Activated CD4-positive, alpha-beta memory T cell treated with anti-CD3 and anti-CD28 coated beads for 36 hours (primary cell): Measurements from ENCODE around the gene SF3A1. TPM values are rescaled to one million over a fixed set of nuclear protein-coding genes. Genes with fewer than 3 reads are reported as not detected.

Source experiments
- CTCF ChIA-PET: fragments of 350-600 bp; sonication (Branson Sonifier 250); formaldehyde crosslinking; loops from one replicate; lab custom pipeline; 2021; ENCODE audit warnings: antibody characterized with exemption, inconsistent platforms; lab: Charles Lee
- POLR2A ChIA-PET: fragments of 350-600 bp; sonication (Branson Sonifier 250); formaldehyde crosslinking; loops from one replicate; lab custom pipeline; 2021; ENCODE audit warnings: antibody characterized with exemption; lab: Charles Lee
- DNase-seq: peaks from one replicate; pipeline ENCODE4 v3.0.0-alpha.2; 2020
- H3K27ac Mint-ChIP-seq: one replicate; pipeline ENCODE4 v1.8.0; 2021; ENCODE audit warnings: mixed read lengths
- H3K27me3 Mint-ChIP-seq: one replicate; pipeline ENCODE4 v1.8.0; 2021; ENCODE audit warnings: mixed read lengths
- H3K36me3 Mint-ChIP-seq: one replicate; pipeline ENCODE4 v1.8.0; 2021; ENCODE audit warnings: mixed read lengths
- H3K4me1 Mint-ChIP-seq: one replicate; pipeline ENCODE4 v1.8.0; 2021; ENCODE audit warnings: low read depth, mixed read lengths
- H3K4me3 Mint-ChIP-seq: one replicate; pipeline ENCODE4 v1.8.0; 2021; ENCODE audit warnings: mild to moderate bottlenecking, mixed read lengths
- H3K9me3 Mint-ChIP-seq: one replicate; pipeline ENCODE4 v1.8.0; 2021; ENCODE audit warnings: mixed read lengths
- intact Hi-C: fragments of 100-400 bp; cut with micrococcal nuclease; formaldehyde crosslinking; loops from one replicate; pipeline ENCODE4 v1.15.1; 2023
- total RNA-seq, 2 experiments: library from RNA; stranded (reverse); gene quantifications; one replicate each; pipeline ENCODE4 v1.2.3, GENCODE V29; 2021

The SF3A1 gene
- total RNA-seq, 2 experiments from 2014 or later: 255 to 273 TPM

GRCh38 chr22:30370641-30371230, 14.0 kb upstream of the SF3A1 start:
- DNase-seq: no peak
- CTCF ChIA-PET: no interaction called here
- H3K27ac Mint-ChIP-seq: no peak overlapping the region
- no peaks in the 10 kb centered on the region for H3K36me3 Mint-ChIP-seq
- no peaks in the 10 kb centered on the region for H3K27me3 Mint-ChIP-seq
- no peaks in the 10 kb centered on the region for H3K9me3 Mint-ChIP-seq
- no peak overlapping the region for H3K4me3 Mint-ChIP-seq
- POLR2A ChIA-PET: no interaction called here
- intact Hi-C loops: no loop called here
- no peaks in the 10 kb centered on the region for H3K4me1 Mint-ChIP-seq

- ChIA-PET CTCF (interaction anchor here (1.9 kb wide), 1 partner anchor 19 kb away, joined by 11 read pairs; the partner anchor contains the start of gene RNF215), POLR2A (no interaction called here)
- Mint-ChIP-seq H3K9me3 (no peaks in the 10 kb centered on the region), H3K27ac (no peak overlapping the region), H3K4me1 (no peaks in the 10 kb centered on the region), H3K4me3 (no peak overlapping the region), H3K36me3 (no peaks in the 10 kb centered on the region), H3K27me3 (no peaks in the 10 kb centered on the region)
- intact Hi-C loops: no loop called here
- DNase-seq: no peak
Observed at GRCh38 chr22:30368420-30368819, 11.7 kb upstream of the SF3A1 start.

- Mint-ChIP-seq H3K36me3 (no peaks in the 10 kb centered on the region), H3K27ac (no peak overlapping the region), H3K9me3 (no peaks in the 10 kb centered on the region), H3K27me3 (no peaks in the 10 kb centered on the region), H3K4me1 (no peaks in the 10 kb centered on the region), H3K4me3 (no peak overlapping the region)
- intact Hi-C loops: no loop called here
- CTCF ChIA-PET: interaction anchor here (0.6 to 2.0 kb wide), 4 partner anchors 11 to 119 kb away, joined by 3 to 6 read pairs (median 4); partner anchors contain the start of gene RNF215
- DNase-seq: no peak
- POLR2A ChIA-PET: no interaction called here
Observed at GRCh38 chr22:30365891-30366290, 9.2 kb upstream of the SF3A1 start.

- no peaks in the 10 kb centered on the region for H3K36me3 Mint-ChIP-seq
- no peaks in the 10 kb centered on the region for H3K27me3 Mint-ChIP-seq
- intact Hi-C loops: no loop called here
- no peak overlapping the region for H3K27ac Mint-ChIP-seq
- peaks cover 4% of the 10 kb centered on the region for H3K4me1 Mint-ChIP-seq
- H3K4me3 Mint-ChIP-seq: no peak overlapping the region
- CTCF ChIA-PET: no interaction called here
- POLR2A ChIA-PET: no interaction called here
- no peak for DNase-seq
- H3K9me3 Mint-ChIP-seq: no peaks in the 10 kb centered on the region
Observed at GRCh38 chr22:30362651-30363281, 6.1 kb upstream of the SF3A1 start.

GRCh38 chr22:30361916-30362650, 5.4 kb upstream of the SF3A1 start:
- H3K27me3 Mint-ChIP-seq: no peaks in the 10 kb centered on the region
- CTCF ChIA-PET: interaction anchor here (0.6 to 0.7 kb wide), 2 partner anchors 62 to 74 kb away, joined by 3 to 5 read pairs; no protein-coding TSS in a partner anchor

GRCh38 chr22:30358541-30358940, 1.8 kb upstream of the SF3A1 start:
- no peak for DNase-seq
- H3K27ac Mint-ChIP-seq: no peak overlapping the region
- no peaks in the 10 kb centered on the region for H3K27me3 Mint-ChIP-seq
- peaks cover 32% of the 10 kb centered on the region for H3K4me1 Mint-ChIP-seq
- H3K4me3 Mint-ChIP-seq: no peak overlapping the region
- ChIA-PET CTCF (interaction anchor here (0.8 to 2.3 kb wide), 4 partner anchors 9 to 70 kb away, joined by 3 to 17 read pairs (median 3); partner anchors contain the start of gene RNF215), POLR2A (no interaction called here)
- no peaks in the 10 kb centered on the region for H3K9me3 Mint-ChIP-seq
- intact Hi-C loops: no loop called here
- H3K36me3 Mint-ChIP-seq: peaks cover 12% of the 10 kb centered on the region

More at GRCh38 chr22:30361916-30362650, 5.4 kb upstream of the SF3A1 start:
- H3K36me3 Mint-ChIP-seq: no peaks in the 10 kb centered on the region
- no peaks in the 10 kb centered on the region for H3K9me3 Mint-ChIP-seq
- peaks cover 8% of the 10 kb centered on the region for H3K4me1 Mint-ChIP-seq
- DNase-seq: no peak
- no peak overlapping the region for H3K27ac Mint-ChIP-seq
- intact Hi-C loops: no loop called here
- H3K4me3 Mint-ChIP-seq: no peak overlapping the region
- POLR2A ChIA-PET: no interaction called here

- H3K36me3 Mint-ChIP-seq: peaks cover 15% of the 10 kb centered on the region
- H3K4me1 Mint-ChIP-seq: peaks cover 39% of the 10 kb centered on the region
- no peaks in the 10 kb centered on the region for H3K27me3 Mint-ChIP-seq
- intact Hi-C loops: loop anchor here (2.0 kb wide), 2 partner anchors 31 to 69 kb away; partner anchors contain the start of genes CASTOR1 and TBC1D10A
- no peak overlapping the region for H3K27ac Mint-ChIP-seq
- ChIA-PET CTCF (interaction anchor here (1.1 to 2.3 kb wide), 2 partner anchors 44 to 70 kb away, joined by 3 to 17 read pairs; no protein-coding TSS in a partner anchor), POLR2A (interaction anchor here (1.0 to 1.7 kb wide), 5 partner anchors 17 to 72 kb away, joined by 3 to 11 read pairs (median 4); partner anchors contain the start of gene TBC1D10A)
- no peaks in the 10 kb centered on the region for H3K9me3 Mint-ChIP-seq
- no peak for DNase-seq
- peak overlapping the region; percentile 93 for H3K4me3 Mint-ChIP-seq
Observed at GRCh38 chr22:30357650-30358215, 1.0 kb upstream of the SF3A1 start.

- Mint-ChIP-seq H3K9me3 (no peaks in the 10 kb centered on the region), H3K27ac (peak overlapping the region; percentile 53), H3K36me3 (peaks cover 20% of the 10 kb centered on the region), H3K4me3 (peak overlapping the region; percentile 93), H3K4me1 (peaks cover 42% of the 10 kb centered on the region), H3K27me3 (no peaks in the 10 kb centered on the region)
- ChIA-PET POLR2A (interaction anchor here (0.6 to 1.8 kb wide), 13 partner anchors 10 to 90 kb away, joined by 3 to 11 read pairs (median 4); partner anchors contain the start of genes CASTOR1, OSM and TBC1D10A), CTCF (interaction anchor here (0.6 to 1.8 kb wide), 5 partner anchors 30 to 69 kb away, joined by 3 to 21 read pairs (median 4); partner anchors contain the start of genes RNF215 and TBC1D10A)
- intact Hi-C loops: loop anchor here (2.0 kb wide), 2 partner anchors 30 to 68 kb away; partner anchors contain the start of genes CASTOR1 and TBC1D10A
- DNase-seq: no peak
Observed at GRCh38 chr22:30357236-30357570, 509 bp upstream of the SF3A1 start.

- POLR2A ChIA-PET: interaction anchor here (0.9 kb wide), 1 partner anchor 51 kb away, joined by 3 read pairs; no protein-coding TSS in a partner anchor
- intact Hi-C loops: no loop called here
- peak overlapping the region; percentile 66 for H3K27ac Mint-ChIP-seq
- no peak for DNase-seq
- no peaks in the 10 kb centered on the region for H3K27me3 Mint-ChIP-seq
- CTCF ChIA-PET: interaction anchor here (0.7 to 3.4 kb wide), 4 partner anchors 11 to 75 kb away, joined by 4 to 18 read pairs (median 5); partner anchors contain the start of gene RNF215
- peaks cover 40% of the 10 kb centered on the region for H3K36me3 Mint-ChIP-seq
- H3K9me3 Mint-ChIP-seq: no peaks in the 10 kb centered on the region
- peaks cover 64% of the 10 kb centered on the region for H3K4me1 Mint-ChIP-seq
- peak overlapping the region; percentile 33 for H3K4me3 Mint-ChIP-seq
Observed at GRCh38 chr22:30354644-30355043, 2.0 kb downstream of the SF3A1 start.

GRCh38 chr22:30351226-30351625, 5.5 kb downstream of the SF3A1 start:
- intact Hi-C loops: no loop called here
- no peak overlapping the region for H3K4me3 Mint-ChIP-seq
- peaks cover 85% of the 10 kb centered on the region for H3K4me1 Mint-ChIP-seq
- ChIA-PET CTCF (interaction anchor here (5.7 kb wide), 1 partner anchor 63 kb away, joined by 41 read pairs; the partner anchor contains the start of gene CASTOR1), POLR2A (no interaction called here)
- no peaks in the 10 kb centered on the region for H3K27me3 Mint-ChIP-seq
- peak overlapping the region; percentile 53 for H3K27ac Mint-ChIP-seq
- no peak for DNase-seq
- H3K9me3 Mint-ChIP-seq: no peaks in the 10 kb centered on the region
- peaks cover 57% of the 10 kb centered on the region for H3K36me3 Mint-ChIP-seq

GRCh38 chr22:30348809-30349208, 7.9 kb downstream of the SF3A1 start:
- ChIA-PET POLR2A (interaction anchor here (1.3 to 2.2 kb wide), 3 partner anchors 10 to 59 kb away, joined by 3 to 8 read pairs (median 5); partner anchors contain the start of gene CASTOR1), CTCF (interaction anchor here (0.8 to 5.7 kb wide), 3 partner anchors 39 to 75 kb away, joined by 3 to 41 read pairs (median 3); partner anchors contain the start of genes CASTOR1 and RNF215)
- H3K36me3 Mint-ChIP-seq: peaks cover 70% of the 10 kb centered on the region
- DNase-seq: no peak
- H3K27me3 Mint-ChIP-seq: no peaks in the 10 kb centered on the region
- intact Hi-C loops: loop anchor here (5.0 kb wide), 2 partner anchors 73 to 527 kb away; no protein-coding TSS in a partner anchor
- no peaks in the 10 kb centered on the region for H3K9me3 Mint-ChIP-seq
- H3K4me3 Mint-ChIP-seq: peak overlapping the region; percentile 44
- H3K27ac Mint-ChIP-seq: peak overlapping the region; percentile 89
- H3K4me1 Mint-ChIP-seq: peaks cover 89% of the 10 kb centered on the region
